ENCODE data around the gene ACOT7.

GRCh38 chr1:6301526-6301925 lies 92.0 kb downstream of the ACOT7 start:
- TF ChIP-seq CTCF (IDR thresholded peaks at IDR 0.05) (no peak), POLR2A (IDR thresholded peaks at IDR 0.05) (no peak)
